Measurements from ENCODE around the gene MAPK1. TPM values are rescaled to one million over a fixed set of nuclear protein-coding genes. Genes with fewer than 3 reads are reported as not detected.

The MAPK1 gene
- total RNA-seq, 1 donor from 2014 or later = 148 TPM

DNA sequence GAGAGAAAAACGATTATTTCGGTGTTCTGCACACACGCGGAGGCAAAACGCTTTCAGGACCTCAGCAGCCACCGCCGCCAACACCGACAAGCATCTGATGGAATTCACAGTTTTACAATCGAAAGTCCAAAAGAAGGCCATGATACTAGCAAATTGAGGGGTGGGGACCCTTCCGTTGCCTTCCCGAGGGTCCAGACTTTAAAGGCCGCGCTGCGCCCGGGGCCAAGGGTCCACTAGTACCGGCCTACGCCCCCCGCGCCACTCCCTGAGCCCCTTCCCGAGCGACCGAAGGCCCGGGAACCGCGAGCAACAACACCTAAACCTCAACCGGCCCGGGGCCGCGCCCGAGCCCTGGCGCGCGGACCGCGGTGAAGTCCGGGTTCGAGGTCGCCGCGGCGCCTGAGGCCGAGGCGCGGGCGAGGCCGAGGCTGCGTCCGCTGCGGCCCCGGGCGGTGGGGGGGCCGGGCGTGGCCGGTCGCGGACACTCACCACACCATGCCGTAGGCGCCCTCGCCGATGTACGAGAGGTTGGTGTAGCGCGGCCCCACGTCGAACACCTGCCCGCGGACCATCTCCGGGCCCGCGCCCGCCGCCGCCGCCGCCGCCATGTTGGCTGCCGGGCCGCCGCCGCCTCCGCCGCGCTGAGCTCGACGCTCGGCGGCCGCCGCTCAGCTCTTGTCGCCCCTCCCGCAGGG, 465 bp downstream of the MAPK1 start:
- Mint-ChIP-seq H3K9me3 (ENCODE audit: unreplicated experiment) (no peaks in the 10 kb centered on the region), H3K27ac (ENCODE audit: unreplicated experiment) (peak overlapping the region; percentile 88), H3K4me3 (ENCODE audit: unreplicated experiment) (peak overlapping the region; percentile 99), H3K27me3 (ENCODE audit: low read depth, unreplicated experiment) (no peaks in the 10 kb centered on the region), H3K4me1 (ENCODE audit: low read depth, unreplicated experiment) (peaks cover 19% of the 10 kb centered on the region), H3K36me3 (ENCODE audit: low read depth, unreplicated experiment) (peaks cover 2% of the 10 kb centered on the region)
- TF ChIP-seq EZH2 (IDR thresholded peaks at IDR 0.05; ENCODE audit: insufficient read depth, low read length) = no peak
- TF ChIP-seq, protein P1, sequence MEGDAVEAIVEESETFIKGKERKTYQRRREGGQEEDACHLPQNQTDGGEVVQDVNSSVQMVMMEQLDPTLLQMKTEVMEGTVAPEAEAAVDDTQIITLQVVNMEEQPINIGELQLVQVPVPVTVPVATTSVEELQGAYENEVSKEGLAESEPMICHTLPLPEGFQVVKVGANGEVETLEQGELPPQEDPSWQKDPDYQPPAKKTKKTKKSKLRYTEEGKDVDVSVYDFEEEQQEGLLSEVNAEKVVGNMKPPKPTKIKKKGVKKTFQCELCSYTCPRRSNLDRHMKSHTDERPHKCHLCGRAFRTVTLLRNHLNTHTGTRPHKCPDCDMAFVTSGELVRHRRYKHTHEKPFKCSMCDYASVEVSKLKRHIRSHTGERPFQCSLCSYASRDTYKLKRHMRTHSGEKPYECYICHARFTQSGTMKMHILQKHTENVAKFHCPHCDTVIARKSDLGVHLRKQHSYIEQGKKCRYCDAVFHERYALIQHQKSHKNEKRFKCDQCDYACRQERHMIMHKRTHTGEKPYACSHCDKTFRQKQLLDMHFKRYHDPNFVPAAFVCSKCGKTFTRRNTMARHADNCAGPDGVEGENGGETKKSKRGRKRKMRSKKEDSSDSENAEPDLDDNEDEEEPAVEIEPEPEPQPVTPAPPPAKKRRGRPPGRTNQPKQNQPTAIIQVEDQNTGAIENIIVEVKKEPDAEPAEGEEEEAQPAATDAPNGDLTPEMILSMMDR (IDR thresholded peaks at IDR 0.05; ENCODE audit: insufficient read depth, low read depth, low read length) = no peak
- H3K27me3 ChIP-seq (ENCODE audit: insufficient read depth, low read length) = no peaks in the 10 kb centered on the region
- peaks cover 48% of the 10 kb centered on the region for H4K20me1 ChIP-seq (ENCODE audit: insufficient read depth, low read length)
- DNase-seq (ENCODE audit: low read depth) (no peak), FAIRE-seq (no peak)
- H3K36me3 ChIP-seq (ENCODE audit: insufficient read depth, low read length) = no peaks in the 10 kb centered on the region
- H3K4me2 ChIP-seq (ENCODE audit: low read length) = peak overlapping the region; percentile 95
- H3K79me2 ChIP-seq (ENCODE audit: insufficient read depth, low read length) = peaks cover 54% of the 10 kb centered on the region
- H3K9me3 ChIP-seq (ENCODE audit: insufficient read depth, low read depth, low read length) = no peaks in the 10 kb centered on the region
- peak overlapping the region; percentile 53 for H3K27ac ChIP-seq (ENCODE audit: low read depth, low read length)
- H3K9ac ChIP-seq (ENCODE audit: low read length) = peak overlapping the region; percentile 89
- peak overlapping the region; percentile 77 for H3K4me3 ChIP-seq (ENCODE audit: insufficient read depth, low read depth, low read length)
- peak overlapping the region; percentile 42 for H2AFZ ChIP-seq (ENCODE audit: low read depth, low read length)
- H3K4me1 ChIP-seq (ENCODE audit: insufficient read depth, low read length) = no peaks in the 10 kb centered on the region

DNA sequence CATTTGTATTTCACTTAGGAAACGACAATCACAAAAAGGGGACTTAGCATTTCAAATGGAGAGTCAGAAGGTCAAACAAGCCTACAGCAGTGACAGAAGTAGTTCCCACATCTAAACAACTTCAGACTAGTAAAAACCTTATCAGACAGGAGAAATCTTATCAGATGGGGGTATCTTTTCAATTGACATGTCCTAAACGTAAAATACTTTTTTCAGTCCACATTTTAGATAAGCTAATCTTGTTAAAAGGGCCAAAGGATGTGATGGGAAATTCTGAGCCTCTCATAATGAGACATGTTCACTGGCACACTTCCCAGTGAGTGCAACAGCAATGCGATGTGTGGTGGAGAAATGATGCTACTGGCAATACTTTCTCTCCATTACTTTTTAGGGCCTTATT, 2.4 kb downstream of the MAPK1 start:
- peak overlapping the region; percentile 99 for H3K4me3 Mint-ChIP-seq (ENCODE audit: unreplicated experiment)
- peak overlapping the region; percentile 77 for H3K4me3 ChIP-seq (ENCODE audit: insufficient read depth, low read depth, low read length)
- no peaks in the 10 kb centered on the region for H3K27me3 Mint-ChIP-seq (ENCODE audit: low read depth, unreplicated experiment)
- DNase-seq (ENCODE audit: low read depth) (peak; percentile 85), FAIRE-seq (peak; percentile 93)
- H3K79me2 ChIP-seq (ENCODE audit: insufficient read depth, low read length) = peaks cover 74% of the 10 kb centered on the region
- peaks cover 2% of the 10 kb centered on the region for H3K36me3 Mint-ChIP-seq (ENCODE audit: low read depth, unreplicated experiment)
- H3K9me3 ChIP-seq (ENCODE audit: insufficient read depth, low read depth, low read length) = no peaks in the 10 kb centered on the region
- no peaks in the 10 kb centered on the region for H3K9me3 Mint-ChIP-seq (ENCODE audit: unreplicated experiment)
- no peak for TF ChIP-seq EZH2 (IDR thresholded peaks at IDR 0.05; ENCODE audit: insufficient read depth, low read length)
- TF ChIP-seq, protein P1 (IDR thresholded peaks at IDR 0.05; ENCODE audit: insufficient read depth, low read depth, low read length) = no peak
- H3K4me2 ChIP-seq (ENCODE audit: low read length) = peak overlapping the region; percentile 95
- H3K4me1 ChIP-seq (ENCODE audit: insufficient read depth, low read length) = no peaks in the 10 kb centered on the region
- H4K20me1 ChIP-seq (ENCODE audit: insufficient read depth, low read length) = peaks cover 67% of the 10 kb centered on the region
- H2AFZ ChIP-seq (ENCODE audit: low read depth, low read length) = no peak overlapping the region
- no peaks in the 10 kb centered on the region for H3K36me3 ChIP-seq (ENCODE audit: insufficient read depth, low read length)
- no peak overlapping the region for H3K27ac Mint-ChIP-seq (ENCODE audit: unreplicated experiment)
- H3K4me1 Mint-ChIP-seq (ENCODE audit: low read depth, unreplicated experiment) = peaks cover 35% of the 10 kb centered on the region
- H3K27me3 ChIP-seq (ENCODE audit: insufficient read depth, low read length) = no peaks in the 10 kb centered on the region
- H3K27ac ChIP-seq (ENCODE audit: low read depth, low read length) = peak overlapping the region; percentile 35
- H3K9ac ChIP-seq (ENCODE audit: low read length) = no peak overlapping the region
